GM12891 (cell line): ENCODE results near the gene CDH4.

Experiments used
- POLR2A ChIP-seq: IDR thresholded peaks from 2 replicates; pipeline ENCODE4 v1.6.1; 2011; ENCODE audit warnings: low read depth, low read length, control low read depth
- POU2F2 ChIP-seq: IDR thresholded peaks from 2 replicates; pipeline ENCODE4 v1.6.1; 2011; ENCODE audit warnings: low read depth, mild to moderate bottlenecking, control low read depth, low read length, moderate library complexity

DNA sequence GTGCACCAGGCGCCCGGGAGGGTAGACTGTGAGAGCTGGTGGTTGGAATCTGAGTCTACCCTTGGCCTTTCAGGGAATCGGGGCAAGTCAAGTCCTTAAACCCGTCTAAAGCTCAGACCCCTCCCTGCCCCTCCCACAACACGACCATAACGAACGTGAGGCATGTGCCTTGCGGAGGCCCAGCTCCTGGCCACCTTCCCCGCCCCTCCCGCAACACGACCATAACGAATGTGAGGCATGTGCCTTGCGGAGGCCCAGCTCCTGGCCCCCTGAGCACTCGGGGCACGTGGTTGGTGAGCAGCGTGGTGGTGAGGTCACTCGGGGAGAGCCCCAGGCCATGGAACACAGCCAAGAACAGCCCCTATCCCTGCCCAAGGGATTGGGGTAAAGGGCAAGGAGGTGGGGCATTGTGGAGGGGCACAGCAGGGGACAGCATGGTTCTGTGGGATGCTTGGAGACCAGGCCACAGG is 681.5 kb downstream of the CDH4 start:
- TF ChIP-seq POU2F2 (no peak), POLR2A (no peak)
